ENCODE measurements around the gene PSMG4.

The PSMG4 gene

GRCh38 chr6:3213334-3213695, 45.4 kb upstream of the PSMG4 start:
- no peak for TF ChIP-seq MYC (IDR thresholded peaks at IDR 0.05; ENCODE audit: low read depth, low read length)
- TF ChIP-seq MAX (IDR thresholded peaks at IDR 0.05; ENCODE audit: low read depth, low read length) = no peak
- no peak for TF ChIP-seq POLR2A (IDR thresholded peaks at IDR 0.05; ENCODE audit: extremely low read depth, insufficient read length)
- no peak for TF ChIP-seq CTCF (IDR thresholded peaks at IDR 0.05; ENCODE audit: low read depth, low read length)
- no peak for DNase-seq (ENCODE audit: low read depth)
- no peak overlapping the region for H3K4me3 ChIP-seq (ENCODE audit: low read depth, low read length)

GRCh38 chr6:3214898-3215297, 43.8 kb upstream of the PSMG4 start:
- DNase-seq (ENCODE audit: low read depth) = no peak
- TF ChIP-seq POLR2A (IDR thresholded peaks at IDR 0.05; ENCODE audit: extremely low read depth, insufficient read length) = no peak
- TF ChIP-seq MYC (IDR thresholded peaks at IDR 0.05; ENCODE audit: low read depth, low read length) = no peak
- no peak for TF ChIP-seq MAX (IDR thresholded peaks at IDR 0.05; ENCODE audit: low read depth, low read length)
- no peak for TF ChIP-seq CTCF (IDR thresholded peaks at IDR 0.05; ENCODE audit: low read depth, low read length)
- no peak overlapping the region for H3K4me3 ChIP-seq (ENCODE audit: low read depth, low read length)

- TF ChIP-seq MAX (IDR thresholded peaks at IDR 0.05; ENCODE audit: low read depth, low read length) (no peak), MYC (IDR thresholded peaks at IDR 0.05; ENCODE audit: low read depth, low read length) (no peak), POLR2A (IDR thresholded peaks at IDR 0.05; ENCODE audit: extremely low read depth, insufficient read length) (no peak), CTCF (IDR thresholded peaks at IDR 0.05; ENCODE audit: low read depth, low read length) (no peak)
- no peak for DNase-seq (ENCODE audit: low read depth)
- H3K4me3 ChIP-seq (ENCODE audit: low read depth, low read length) = no peak overlapping the region
These were observed 41.5 kb upstream of the PSMG4 start for GRCh38 chr6:3217286-3217685.

GRCh38 chr6:3218266-3218665, 40.5 kb upstream of the PSMG4 start:
- H3K4me3 ChIP-seq (ENCODE audit: low read depth, low read length) = no peak overlapping the region
- TF ChIP-seq CTCF (IDR thresholded peaks at IDR 0.05; ENCODE audit: low read depth, low read length) = no peak
- no peak for TF ChIP-seq MYC (IDR thresholded peaks at IDR 0.05; ENCODE audit: low read depth, low read length)
- no peak for TF ChIP-seq MAX (IDR thresholded peaks at IDR 0.05; ENCODE audit: low read depth, low read length)
- DNase-seq (ENCODE audit: low read depth) = no peak

- TF ChIP-seq POLR2A (IDR thresholded peaks at IDR 0.05; ENCODE audit: extremely low read depth, insufficient read length) (no peak), MYC (IDR thresholded peaks at IDR 0.05; ENCODE audit: low read depth, low read length) (no peak), CTCF (IDR thresholded peaks at IDR 0.05; ENCODE audit: low read depth, low read length) (no peak)
- DNase-seq (ENCODE audit: low read depth) = no peak
- H3K4me3 ChIP-seq (ENCODE audit: low read depth, low read length) = no peak overlapping the region
These were observed 38.4 kb upstream of the PSMG4 start for GRCh38 chr6:3220366-3220765.

GRCh38 chr6:3221578-3221977, 37.2 kb upstream of the PSMG4 start:
- TF ChIP-seq MAX (IDR thresholded peaks at IDR 0.05; ENCODE audit: low read depth, low read length) (no peak), CTCF (IDR thresholded peaks at IDR 0.05; ENCODE audit: low read depth, low read length) (no peak), MYC (IDR thresholded peaks at IDR 0.05; ENCODE audit: low read depth, low read length) (no peak), POLR2A (IDR thresholded peaks at IDR 0.05; ENCODE audit: extremely low read depth, insufficient read length) (no peak)
- H3K4me3 ChIP-seq (ENCODE audit: low read depth, low read length) = no peak overlapping the region
- no peak for DNase-seq (ENCODE audit: low read depth)

Measured in NB4 (cell line).